Hepatocyte (in vitro differentiated cells): Measurements from ENCODE around the gene MSI2.

Experiments used
- CTCF ChIP-seq: fragments of 200-600 bp; sonication (generic); IDR thresholded peaks from 2 replicates; pipeline ENCODE4 v1.5.1; 2016; ENCODE audit warnings: antibody characterized with exemption, mild to moderate bottlenecking; ENCODE audit not compliant: poor library complexity
- EZH2phosphoT487 ChIP-seq: fragments of 200-600 bp; sonication (generic); IDR thresholded peaks from one replicate; pipeline ENCODE4 v1.6.1; 2018; ENCODE audit warnings: antibody characterized with exemption, mild to moderate bottlenecking, low read depth, moderate library complexity; ENCODE audit not compliant: unreplicated experiment, severe bottlenecking

GRCh38 chr17:57578608-57579225 is 322.4 kb downstream of the MSI2 start:
- TF ChIP-seq CTCF, result no peak
- no peak for TF ChIP-seq EZH2phosphoT487
